HCT116 (cell line): ENCODE results near the gene SAMD14. TPM values are rescaled to one million over a fixed set of nuclear protein-coding genes. Genes with fewer than 3 reads are reported as not detected.
A peak's percentile ranks its signal among the peaks of the same experiment; 100 is the strongest.

ENCODE experiments used
- ATAC-seq: fragments of 200-7000 bp; cut with Tn5 transposase; 2 replicates; pipeline ENCODE4 v1.9.1; 2020; ENCODE audit warnings: mild to moderate bottlenecking, moderate library complexity
- BruUV-seq: library from RNA; stranded (reverse); fragments of 400-500 nt; replicated peaks from 2 replicates; lab custom pipeline; 2021; lab: Mats Ljungman, UMichigan
- CTCF ChIA-PET: fragments of 300-600 bp; sonication (Branson Sonifier 250); formaldehyde crosslinking; loops from one replicate; lab custom pipeline; 2021; ENCODE audit warnings: antibody characterized with exemption; lab: Charles Lee
- POLR2A ChIA-PET: fragments of 300-600, 350-600 bp; sonication (Branson Sonifier 250); formaldehyde crosslinking; loops from one replicate; lab custom pipeline; 2021; ENCODE audit warnings: antibody characterized with exemption; lab: Charles Lee
- RAD21 ChIA-PET, 2 experiments: fragments of 300-600 bp; sonication (Branson Sonifier 250); formaldehyde crosslinking; loops; one replicate each; lab custom pipeline; 2023; ENCODE audit warnings: low total read pairs in 2 of 2; ENCODE audit not compliant: uncharacterized antibody in 2 of 2, unreplicated experiment in 2 of 2, low non-redundant PET in 1 of 2; lab: Charles Lee
- DNase-seq: peaks from one replicate; pipeline ENCODE4 v3.0.0-alpha.2; 2010; ENCODE audit warnings: low read depth, low spot score
- H2AFZ ChIP-seq: fragments of 200-600 bp; shearing (Covaris generic), sonication (generic); 2 replicates; pipeline ENCODE4 v1.6.1; 2017; ENCODE audit warnings: low read depth, mixed run types, mixed read lengths, antibody characterized with exemption, low read length; ENCODE audit not compliant: poor library complexity, severe bottlenecking
- H3K27ac ChIP-seq: 2 replicates; pipeline ENCODE4 v1.5.1; 2012; ENCODE audit warnings: low read depth, low read length
- H3K27me3 ChIP-seq: fragments of 200-600 bp; sonication (generic); 2 replicates; pipeline ENCODE4 v1.6.1; 2016; ENCODE audit warnings: mixed run types, low read length, mixed read lengths; ENCODE audit not compliant: insufficient read depth
- H3K36me3 ChIP-seq, 2 experiments: fragments of 200-500 bp in 1 of 2; fragments of 200-600 bp in 1 of 2; sonication (Bioruptor generic) in 1 of 2; sonication (generic) in 1 of 2; 2 replicates each; pipeline versions ENCODE4 v1.5.1 to v1.6.1; 2014 to 2016; ENCODE audit warnings: low read length in 2 of 2, inconsistent platforms in 1 of 2, mixed read lengths in 1 of 2, mixed run types in 1 of 2; ENCODE audit not compliant: insufficient read depth in 2 of 2, control insufficient read depth in 1 of 2
- H3K4me1 ChIP-seq, 2 experiments: fragments of 200-600 bp in 1 of 2; sonication (generic) in 1 of 2; 2 replicates each; pipeline versions ENCODE4 v1.5.1 to v1.6.1; 2012 to 2017; ENCODE audit warnings: low read length in 2 of 2, inconsistent platforms in 1 of 2, mild to moderate bottlenecking in 1 of 2, mixed read lengths in 1 of 2, mixed run types in 1 of 2, moderate library complexity in 1 of 2; ENCODE audit not compliant: insufficient read depth in 2 of 2, control insufficient read depth in 1 of 2
- H3K4me2 ChIP-seq: fragments of 200-600 bp; sonication (generic); 2 replicates; pipeline ENCODE4 v1.6.1; 2017; ENCODE audit warnings: mixed run types, low read length, mixed read lengths
- H3K4me3 ChIP-seq, 2 experiments: fragments of 200-600 bp in 1 of 2; sonication (generic) in 1 of 2; replicated peaks in 1 of 2; 2 replicates each; pipeline ENCODE4 v1.5.1; 2011 to 2016; ENCODE audit warnings: low read length in 2 of 2, control low read depth in 1 of 2, low read depth in 1 of 2, mild to moderate bottlenecking in 1 of 2, mixed read lengths in 1 of 2, mixed run types in 1 of 2
- H3K79me2 ChIP-seq: fragments of 200-600 bp; sonication (generic); 2 replicates; pipeline ENCODE4 v1.6.1; 2017; ENCODE audit warnings: mild to moderate bottlenecking, mixed run types, low read length, moderate library complexity, mixed read lengths; ENCODE audit not compliant: insufficient read depth
- H3K9ac ChIP-seq: fragments of 200-600 bp; sonication (generic); 2 replicates; pipeline ENCODE4 v1.6.1; 2016; ENCODE audit warnings: low read length, mixed read lengths
- H3K9me2 ChIP-seq: fragments of 200-600 bp; sonication (generic), shearing (Covaris generic); 2 replicates; pipeline ENCODE4 v1.6.1; 2017; ENCODE audit warnings: mixed run types, mild to moderate bottlenecking, moderate library complexity; ENCODE audit not compliant: insufficient read depth
- H3K9me3 ChIP-seq, 2 experiments: fragments of 200-500 bp in 1 of 2; fragments of 200-600 bp in 1 of 2; sonication (Bioruptor generic) in 1 of 2; sonication (generic) in 1 of 2; 2 replicates each; pipeline ENCODE4 v1.6.1; 2014 to 2017; ENCODE audit warnings: low read length in 2 of 2, mixed read lengths in 2 of 2, inconsistent platforms in 1 of 2, low read depth in 1 of 2, mild to moderate bottlenecking in 1 of 2, mixed run types in 1 of 2, moderate library complexity in 1 of 2; ENCODE audit not compliant: control insufficient read depth in 1 of 2, insufficient read depth in 1 of 2
- H4K20me1 ChIP-seq: fragments of 200-600 bp; sonication (generic), shearing (Covaris generic); 2 replicates; pipeline ENCODE4 v1.6.1; 2017; ENCODE audit warnings: mixed run types, mild to moderate bottlenecking, moderate library complexity; ENCODE audit not compliant: insufficient read depth
- CBX3 ChIP-seq: IDR thresholded peaks from 2 replicates; pipeline ENCODE4 v1.6.1; 2012; ENCODE audit warnings: low read depth
- EGR1 ChIP-seq: IDR thresholded peaks from 2 replicates; pipeline ENCODE4 v1.6.1; 2012; ENCODE audit warnings: low read depth
- ELF1 ChIP-seq: IDR thresholded peaks from 2 replicates; pipeline ENCODE4 v1.6.1; 2012; ENCODE audit warnings: low read depth, borderline replicate concordance
- EZH2 ChIP-seq: fragments of 200-600 bp; sonication (generic); IDR thresholded peaks from 2 replicates; pipeline ENCODE4 v1.6.1; 2017; ENCODE audit warnings: antibody characterized with exemption, mixed run types
- EZH2phosphoT487 ChIP-seq: fragments of 200-600 bp; IDR thresholded peaks from 2 replicates; pipeline ENCODE4 v1.6.1; 2018; ENCODE audit warnings: antibody characterized with exemption, borderline replicate concordance
- FOSL1 ChIP-seq: IDR thresholded peaks from 2 replicates; pipeline ENCODE4 v1.6.1; 2012; ENCODE audit warnings: low read depth
- JUND ChIP-seq: IDR thresholded peaks from 2 replicates; pipeline ENCODE4 v1.6.1; 2012
- MAX ChIP-seq: IDR thresholded peaks from 2 replicates; pipeline ENCODE4 v1.6.1; 2012
- POLR2AphosphoS5 ChIP-seq: IDR thresholded peaks from 2 replicates; pipeline ENCODE4 v1.6.1; 2011; ENCODE audit warnings: mild to moderate bottlenecking, low read depth, low read length, moderate library complexity
- RAD21 ChIP-seq: IDR thresholded peaks from 2 replicates; pipeline ENCODE4 v1.6.1; 2012; ENCODE audit warnings: low read depth, mild to moderate bottlenecking
- SRF ChIP-seq: IDR thresholded peaks from 2 replicates; pipeline ENCODE4 v1.6.1; 2012; ENCODE audit warnings: low read depth
- TCF7L2 ChIP-seq: IDR thresholded peaks from 2 replicates; pipeline ENCODE4 v1.7.0; 2011; ENCODE audit warnings: borderline replicate concordance, inconsistent platforms; ENCODE audit not compliant: insufficient read depth, insufficient read length; ENCODE audit errors: extremely low read depth
- ZFX ChIP-seq: fragments of 450-650 bp; IDR thresholded peaks from 2 replicates; pipeline ENCODE4 v1.6.1; 2017
- intact Hi-C: fragments of 100-400 bp; cut with micrococcal nuclease; formaldehyde crosslinking; loops from 2 replicates; pipeline ENCODE4 v1.10.0; 2022
- total RNA-seq: library from RNA; stranded (reverse); gene quantifications from one replicate; pipeline ENCODE4 v1.2.1, GENCODE V29; 2021; ENCODE audit not compliant: unreplicated experiment
- TF ChIP-seq, protein P1 (sequence below): IDR thresholded peaks from 2 replicates; pipeline ENCODE4 v1.6.1; 2011; ENCODE audit warnings: mild to moderate bottlenecking, low read length, moderate library complexity; ENCODE audit not compliant: insufficient replicate concordance; ENCODE audit errors: extremely low read depth
- TF ChIP-seq, protein P2 (sequence below): IDR thresholded peaks from 2 replicates; pipeline ENCODE4 v1.6.1; 2012; ENCODE audit warnings: low read depth
- TF ChIP-seq, protein P3 (sequence below), 3 experiments: fragments of 200-600 bp in 1 of 3; sonication (generic) in 1 of 3; IDR thresholded peaks in 2 of 3; conservative IDR thresholded peaks in 1 of 3; 2 replicates each; pipeline ENCODE4 v1.5.1; 2012 to 2017; ENCODE audit warnings: low read depth in 2 of 3, low read length in 2 of 3, antibody characterized with exemption in 1 of 3, borderline replicate concordance in 1 of 3, control low read depth in 1 of 3, mild to moderate bottlenecking in 1 of 3, mixed read lengths in 1 of 3, mixed run types in 1 of 3, moderate library complexity in 1 of 3; ENCODE audit not compliant: insufficient read depth in 1 of 3

The SAMD14 gene
- total RNA-seq, 1 experiment from 2014 or later: 1.5 TPM

- Histone ChIP-seq H4K20me1 (no peaks in the 10 kb centered on the region), H3K4me1 (peaks cover 12 to 35% of the 10 kb centered on the region in 2 experiments), H3K79me2 (0 out of 2 replicates have a peak, but pooled peaks cover 6% of the 10 kb centered on the region), H3K36me3 (peaks cover 13 to 17% of the 10 kb centered on the region in 2 experiments; a peak in 3 of 4 replicates), H3K9ac (no peak overlapping the region), H3K4me2 (peak overlapping the region; percentile 91), H3K27me3 (no peaks in the 10 kb centered on the region), H3K9me2 (no peaks in the 10 kb centered on the region), H3K27ac (no peak overlapping the region), H2AFZ (peak overlapping the region; percentile 89), H3K4me3 (no peak overlapping the region), H3K9me3 (no peaks in the 10 kb centered on the region)
- TF ChIP-seq, protein P1, sequence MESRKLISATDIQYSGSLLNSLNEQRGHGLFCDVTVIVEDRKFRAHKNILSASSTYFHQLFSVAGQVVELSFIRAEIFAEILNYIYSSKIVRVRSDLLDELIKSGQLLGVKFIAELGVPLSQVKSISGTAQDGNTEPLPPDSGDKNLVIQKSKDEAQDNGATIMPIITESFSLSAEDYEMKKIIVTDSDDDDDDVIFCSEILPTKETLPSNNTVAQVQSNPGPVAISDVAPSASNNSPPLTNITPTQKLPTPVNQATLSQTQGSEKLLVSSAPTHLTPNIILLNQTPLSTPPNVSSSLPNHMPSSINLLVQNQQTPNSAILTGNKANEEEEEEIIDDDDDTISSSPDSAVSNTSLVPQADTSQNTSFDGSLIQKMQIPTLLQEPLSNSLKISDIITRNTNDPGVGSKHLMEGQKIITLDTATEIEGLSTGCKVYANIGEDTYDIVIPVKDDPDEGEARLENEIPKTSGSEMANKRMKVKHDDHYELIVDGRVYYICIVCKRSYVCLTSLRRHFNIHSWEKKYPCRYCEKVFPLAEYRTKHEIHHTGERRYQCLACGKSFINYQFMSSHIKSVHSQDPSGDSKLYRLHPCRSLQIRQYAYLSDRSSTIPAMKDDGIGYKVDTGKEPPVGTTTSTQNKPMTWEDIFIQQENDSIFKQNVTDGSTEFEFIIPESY: no peak
- TF ChIP-seq ZFX: no peak
- TF ChIP-seq EZH2: no peak
- TF ChIP-seq, protein P2, sequence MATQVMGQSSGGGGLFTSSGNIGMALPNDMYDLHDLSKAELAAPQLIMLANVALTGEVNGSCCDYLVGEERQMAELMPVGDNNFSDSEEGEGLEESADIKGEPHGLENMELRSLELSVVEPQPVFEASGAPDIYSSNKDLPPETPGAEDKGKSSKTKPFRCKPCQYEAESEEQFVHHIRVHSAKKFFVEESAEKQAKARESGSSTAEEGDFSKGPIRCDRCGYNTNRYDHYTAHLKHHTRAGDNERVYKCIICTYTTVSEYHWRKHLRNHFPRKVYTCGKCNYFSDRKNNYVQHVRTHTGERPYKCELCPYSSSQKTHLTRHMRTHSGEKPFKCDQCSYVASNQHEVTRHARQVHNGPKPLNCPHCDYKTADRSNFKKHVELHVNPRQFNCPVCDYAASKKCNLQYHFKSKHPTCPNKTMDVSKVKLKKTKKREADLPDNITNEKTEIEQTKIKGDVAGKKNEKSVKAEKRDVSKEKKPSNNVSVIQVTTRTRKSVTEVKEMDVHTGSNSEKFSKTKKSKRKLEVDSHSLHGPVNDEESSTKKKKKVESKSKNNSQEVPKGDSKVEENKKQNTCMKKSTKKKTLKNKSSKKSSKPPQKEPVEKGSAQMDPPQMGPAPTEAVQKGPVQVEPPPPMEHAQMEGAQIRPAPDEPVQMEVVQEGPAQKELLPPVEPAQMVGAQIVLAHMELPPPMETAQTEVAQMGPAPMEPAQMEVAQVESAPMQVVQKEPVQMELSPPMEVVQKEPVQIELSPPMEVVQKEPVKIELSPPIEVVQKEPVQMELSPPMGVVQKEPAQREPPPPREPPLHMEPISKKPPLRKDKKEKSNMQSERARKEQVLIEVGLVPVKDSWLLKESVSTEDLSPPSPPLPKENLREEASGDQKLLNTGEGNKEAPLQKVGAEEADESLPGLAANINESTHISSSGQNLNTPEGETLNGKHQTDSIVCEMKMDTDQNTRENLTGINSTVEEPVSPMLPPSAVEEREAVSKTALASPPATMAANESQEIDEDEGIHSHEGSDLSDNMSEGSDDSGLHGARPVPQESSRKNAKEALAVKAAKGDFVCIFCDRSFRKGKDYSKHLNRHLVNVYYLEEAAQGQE: no peak
- TF ChIP-seq ELF1: no peak
- no peak for TF ChIP-seq JUND
- TF ChIP-seq EGR1: no peak
- TF ChIP-seq POLR2AphosphoS5: no peak
- TF ChIP-seq, protein P3, sequence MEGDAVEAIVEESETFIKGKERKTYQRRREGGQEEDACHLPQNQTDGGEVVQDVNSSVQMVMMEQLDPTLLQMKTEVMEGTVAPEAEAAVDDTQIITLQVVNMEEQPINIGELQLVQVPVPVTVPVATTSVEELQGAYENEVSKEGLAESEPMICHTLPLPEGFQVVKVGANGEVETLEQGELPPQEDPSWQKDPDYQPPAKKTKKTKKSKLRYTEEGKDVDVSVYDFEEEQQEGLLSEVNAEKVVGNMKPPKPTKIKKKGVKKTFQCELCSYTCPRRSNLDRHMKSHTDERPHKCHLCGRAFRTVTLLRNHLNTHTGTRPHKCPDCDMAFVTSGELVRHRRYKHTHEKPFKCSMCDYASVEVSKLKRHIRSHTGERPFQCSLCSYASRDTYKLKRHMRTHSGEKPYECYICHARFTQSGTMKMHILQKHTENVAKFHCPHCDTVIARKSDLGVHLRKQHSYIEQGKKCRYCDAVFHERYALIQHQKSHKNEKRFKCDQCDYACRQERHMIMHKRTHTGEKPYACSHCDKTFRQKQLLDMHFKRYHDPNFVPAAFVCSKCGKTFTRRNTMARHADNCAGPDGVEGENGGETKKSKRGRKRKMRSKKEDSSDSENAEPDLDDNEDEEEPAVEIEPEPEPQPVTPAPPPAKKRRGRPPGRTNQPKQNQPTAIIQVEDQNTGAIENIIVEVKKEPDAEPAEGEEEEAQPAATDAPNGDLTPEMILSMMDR (IDR thresholded peaks at IDR 0.05 in 2 of 3, conservative IDR thresholded peaks at IDR 0.05 in 1 of 3; ENCODE audit: borderline replicate concordance in 1 of 3, insufficient read depth in 1 of 3, low read depth in 2 of 3, low read length in 2 of 3): no peak
- TF ChIP-seq MAX: no peak
- no peak for TF ChIP-seq SRF
- TF ChIP-seq EZH2phosphoT487: no peak
- TF ChIP-seq TCF7L2: no peak
- no peak for TF ChIP-seq CBX3
- no peak for TF ChIP-seq RAD21
- TF ChIP-seq FOSL1: no peak
- intact Hi-C loops: loop anchor here (1.0 kb wide), 1 partner anchor 203 kb away; no protein-coding TSS in a partner anchor
- ATAC-seq (peak; percentile 1; the same call in 1 of the 2 replicates), DNase-seq (no peak)
- ChIA-PET CTCF (interaction anchor here (0.6 to 4.6 kb wide), 37 partner anchors 10 to 398 kb away, joined by 3 to 55 read pairs (median 8); partner anchors contain the start of genes ITGA3 and SGCA), POLR2A (interaction anchor here (0.7 to 3.5 kb wide), 5 partner anchors 11 to 62 kb away, joined by 3 to 18 read pairs (median 4); partner anchors contain the start of gene ITGA3), RAD21 (interaction anchor here (0.7 to 1.6 kb wide), 7 partner anchors 14 to 154 kb away, joined by 3 to 5 read pairs (median 4); no protein-coding TSS in a partner anchor)
- BruUV-seq: no TSS peak
Observed at GRCh38 chr17:50093807-50094206, 36.2 kb downstream of the SAMD14 start.
